Hair follicle dermal papilla cell (primary cell): Measurements from ENCODE around the gene LSG1. TPM values are rescaled to one million over a fixed set of nuclear protein-coding genes. Genes with fewer than 3 reads are reported as not detected.

Source experiments
- small RNA-seq: library from RNA; depleted of rRNA; stranded (forward); fragments of <200 nt; gene quantifications from one replicate; pipeline ENCODE3, GENCODE V24; 2012
- total RNA-seq: library from RNA; depleted of rRNA; stranded (reverse); fragments of >200 nt; gene quantifications from 2 replicates; pipeline ENCODE4 v1.2.3, GENCODE V29; 2012

Gene LSG1
- 33.2 and 38.9 TPM in 2 replicates for total RNA-seq

DNA sequence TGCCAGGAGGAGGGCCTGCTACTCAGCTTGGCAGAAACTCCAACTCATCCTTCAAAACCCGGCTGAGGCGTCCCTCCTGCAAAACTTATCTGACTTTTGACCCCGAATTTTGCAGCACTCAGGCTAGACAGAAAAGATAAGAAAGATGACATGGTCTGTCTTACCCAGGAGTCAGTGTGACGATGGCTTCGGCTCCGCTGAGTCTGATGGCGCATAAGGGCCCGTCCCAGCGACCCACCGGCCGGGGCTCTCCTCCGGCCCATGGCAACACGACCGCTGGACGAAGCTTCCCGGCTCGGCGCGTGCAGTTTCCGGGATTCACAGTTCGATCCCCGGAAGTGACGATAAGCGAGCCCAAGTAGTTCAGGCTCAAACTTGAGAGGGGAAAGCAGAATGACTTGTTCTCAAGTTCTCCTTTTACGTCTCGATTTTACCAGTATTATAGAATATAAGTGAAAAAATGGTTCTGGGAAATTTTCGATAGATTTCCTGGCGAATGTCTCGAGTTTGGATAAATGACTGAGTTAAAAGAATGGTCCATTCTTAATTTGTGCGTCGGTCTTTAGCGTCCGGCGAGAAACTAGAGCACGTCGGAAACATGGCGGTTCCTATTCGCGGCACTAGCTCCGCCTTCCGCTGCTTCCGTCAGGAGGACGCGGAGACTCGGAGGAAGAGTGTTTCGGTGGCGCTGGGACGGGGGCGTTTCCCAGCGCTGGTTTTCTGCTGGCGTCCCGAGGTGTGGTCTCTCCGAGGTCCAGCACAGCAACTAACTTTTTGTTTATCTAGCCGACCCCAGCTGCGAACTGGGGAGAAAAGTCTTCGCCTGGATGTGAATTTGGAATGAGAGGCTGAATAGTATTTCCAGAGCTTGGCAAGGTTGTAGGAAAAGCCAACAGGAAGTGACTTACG lies at the start of gene LSG1:
LSG1 (minus strand) TSS at position 292 of the 909 bp plus-strand sequence; CDS start at position 263, 29 bp downstream.

DNA sequence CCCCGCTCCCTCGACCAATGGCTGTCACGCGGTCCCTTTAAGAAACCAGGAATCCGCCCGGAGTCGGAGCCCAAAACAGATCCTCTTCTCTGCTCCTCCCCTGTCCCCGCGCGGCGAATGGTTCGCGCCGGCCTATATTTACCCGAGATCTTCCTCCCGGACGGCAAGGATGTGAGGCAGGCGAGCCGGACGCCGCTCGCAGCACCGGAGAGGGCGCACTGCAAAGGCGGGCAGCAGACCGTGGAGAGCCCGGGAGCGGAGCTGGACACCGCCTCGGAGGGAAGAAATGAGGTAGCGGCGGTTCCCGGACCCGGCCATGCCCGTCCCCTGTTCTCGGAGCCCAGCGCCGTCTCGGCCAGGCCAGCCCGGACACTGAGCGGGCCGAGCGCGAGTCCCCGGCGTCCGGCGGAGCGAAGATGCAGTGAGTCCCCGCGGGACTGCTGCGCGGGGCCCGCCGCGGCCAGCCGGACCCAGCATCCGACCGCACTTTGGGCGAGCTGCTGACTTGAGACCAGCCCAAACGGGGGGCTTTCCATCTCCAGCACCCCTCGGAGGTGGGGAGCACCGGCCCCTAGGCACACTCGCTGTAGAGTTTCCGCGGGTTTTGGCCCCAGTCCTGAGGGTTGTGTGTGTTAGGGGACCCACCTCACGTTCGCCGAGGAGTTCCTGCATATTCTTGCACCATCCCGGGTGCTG lies 13.9 kb upstream of the LSG1 start, which contains the start of gene FAM43A:
FAM43A (plus strand) TSS at position 166 of the 696 bp plus-strand sequence. CDS start 944 bp downstream, outside the sequence.

DNA sequence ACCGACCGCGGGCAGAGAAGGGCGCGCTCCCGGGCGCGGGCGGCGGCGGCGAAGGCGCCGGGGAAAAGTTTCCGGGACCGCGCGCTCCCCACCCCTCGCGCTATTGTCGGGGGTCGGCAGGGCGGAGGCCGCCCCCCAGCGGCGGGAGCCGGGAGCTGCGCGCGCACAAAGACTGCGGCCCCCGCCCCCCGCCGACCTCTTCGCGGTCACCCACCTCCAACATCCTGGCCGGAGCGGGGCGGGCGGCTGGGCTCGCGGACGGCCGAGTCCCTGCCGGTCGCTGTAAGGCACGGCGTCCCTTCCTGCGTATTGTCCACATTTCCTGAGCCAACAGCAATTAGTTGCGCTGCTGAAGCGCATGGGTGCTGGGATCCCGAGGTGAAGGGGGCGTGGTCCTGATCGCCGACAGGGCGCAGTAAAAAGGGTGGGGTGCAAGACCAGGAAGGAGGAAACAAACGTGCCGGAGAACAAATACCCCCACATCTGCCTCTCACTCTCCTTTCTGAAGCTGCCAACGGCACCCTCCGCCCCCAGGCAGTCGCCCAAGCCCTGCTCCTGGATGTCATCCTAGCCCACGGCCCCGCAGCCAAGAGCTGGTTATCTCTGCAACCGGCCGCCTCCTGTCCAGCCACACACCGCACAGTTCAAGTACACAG lies 38.5 kb downstream of the LSG1 start, which contains the start of gene TMEM44:
TMEM44 (minus strand) TSS at position 71 of the 656 bp plus-strand sequence. CDS start 204 bp downstream, outside the sequence.

Small RNAs within 50 kb of the gene (small RNA-seq; reads per million reads assigned to genes)
- gene AC046143.2 = not detected

Other genes starting within 250 kb of the LSG1 start
- 260 and 269 TPM in 2 replicates for gene ATP13A3, start 185.2 kb downstream of the LSG1 start, total RNA-seq
- gene TMEM44, start 38.8 kb downstream of the LSG1 start, total RNA-seq = 17.7 and 18.3 TPM in 2 replicates
- 9.5 and 12.0 TPM in 2 replicates for gene FAM43A, start 13.7 kb upstream of the LSG1 start, total RNA-seq